ENCODE measurements around the gene ARHGEF16.

DNA sequence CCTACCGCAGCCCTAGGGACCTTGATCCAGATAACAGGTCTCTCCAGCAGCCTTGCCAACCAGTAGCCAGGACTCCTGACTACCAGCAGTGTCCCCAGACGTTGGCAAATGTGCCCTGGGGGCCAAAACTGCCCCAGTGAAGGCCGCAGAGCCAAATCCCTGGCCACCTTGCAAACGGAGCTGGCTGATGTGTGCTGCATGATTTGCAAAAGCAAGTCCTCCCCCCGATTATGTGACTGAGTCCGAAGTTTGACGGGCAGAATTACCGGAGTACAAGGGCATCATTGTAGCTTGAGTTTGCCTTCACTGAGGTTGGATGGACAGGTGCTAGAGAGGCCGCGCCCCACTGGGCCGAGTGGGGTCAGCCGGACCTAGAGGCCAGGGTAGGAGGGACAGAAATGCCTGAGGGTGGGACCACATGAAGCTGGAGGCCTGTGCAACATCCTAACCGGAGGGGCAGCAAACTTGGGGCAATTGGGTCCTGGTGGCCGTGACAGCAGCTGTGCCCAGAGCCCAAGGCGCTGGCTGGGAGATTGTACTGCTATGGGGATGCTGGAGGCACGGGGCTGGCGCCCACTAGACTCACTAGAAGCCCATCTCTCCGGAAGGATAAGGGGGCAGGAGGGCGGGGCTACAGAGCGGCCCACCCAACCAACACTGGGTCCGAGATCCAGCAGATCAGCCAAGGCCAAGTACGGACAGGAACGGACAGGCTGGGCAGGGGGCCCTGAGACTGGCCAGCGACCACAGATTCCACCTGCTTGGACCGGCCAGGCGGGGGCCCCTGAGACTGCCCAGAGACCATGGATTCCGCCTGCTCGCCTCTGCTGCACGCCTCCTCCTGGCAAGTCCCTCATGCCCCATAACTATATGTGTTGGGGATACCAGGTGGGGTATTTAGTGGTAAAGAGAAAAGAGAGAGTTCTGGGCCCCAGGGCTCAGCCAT, 2.8 kb downstream of the ARHGEF16 start:
- TF ChIP-seq CHD2 (IDR thresholded peaks at IDR 0.05; ENCODE audit: low read length, partially characterized antibody) = no peak
- TF ChIP-seq, protein P1, sequence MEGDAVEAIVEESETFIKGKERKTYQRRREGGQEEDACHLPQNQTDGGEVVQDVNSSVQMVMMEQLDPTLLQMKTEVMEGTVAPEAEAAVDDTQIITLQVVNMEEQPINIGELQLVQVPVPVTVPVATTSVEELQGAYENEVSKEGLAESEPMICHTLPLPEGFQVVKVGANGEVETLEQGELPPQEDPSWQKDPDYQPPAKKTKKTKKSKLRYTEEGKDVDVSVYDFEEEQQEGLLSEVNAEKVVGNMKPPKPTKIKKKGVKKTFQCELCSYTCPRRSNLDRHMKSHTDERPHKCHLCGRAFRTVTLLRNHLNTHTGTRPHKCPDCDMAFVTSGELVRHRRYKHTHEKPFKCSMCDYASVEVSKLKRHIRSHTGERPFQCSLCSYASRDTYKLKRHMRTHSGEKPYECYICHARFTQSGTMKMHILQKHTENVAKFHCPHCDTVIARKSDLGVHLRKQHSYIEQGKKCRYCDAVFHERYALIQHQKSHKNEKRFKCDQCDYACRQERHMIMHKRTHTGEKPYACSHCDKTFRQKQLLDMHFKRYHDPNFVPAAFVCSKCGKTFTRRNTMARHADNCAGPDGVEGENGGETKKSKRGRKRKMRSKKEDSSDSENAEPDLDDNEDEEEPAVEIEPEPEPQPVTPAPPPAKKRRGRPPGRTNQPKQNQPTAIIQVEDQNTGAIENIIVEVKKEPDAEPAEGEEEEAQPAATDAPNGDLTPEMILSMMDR (IDR thresholded peaks at IDR 0.05) = no peak
- no peak for TF ChIP-seq SIN3A (IDR thresholded peaks at IDR 0.05; ENCODE audit: borderline replicate concordance, low read depth, low read length)
- TF ChIP-seq EP300 (IDR thresholded peaks at IDR 0.05; ENCODE audit: borderline replicate concordance in 1 of 2, low read depth in 1 of 2, low read length in 1 of 2) = no peak
- TF ChIP-seq FOXJ3 (CRISPR knock-in tag; IDR thresholded peaks at IDR 0.05) = no peak
- TF ChIP-seq GABPA (IDR thresholded peaks at IDR 0.05; ENCODE audit: low read depth) = no peak
- TF ChIP-seq, protein P2, sequence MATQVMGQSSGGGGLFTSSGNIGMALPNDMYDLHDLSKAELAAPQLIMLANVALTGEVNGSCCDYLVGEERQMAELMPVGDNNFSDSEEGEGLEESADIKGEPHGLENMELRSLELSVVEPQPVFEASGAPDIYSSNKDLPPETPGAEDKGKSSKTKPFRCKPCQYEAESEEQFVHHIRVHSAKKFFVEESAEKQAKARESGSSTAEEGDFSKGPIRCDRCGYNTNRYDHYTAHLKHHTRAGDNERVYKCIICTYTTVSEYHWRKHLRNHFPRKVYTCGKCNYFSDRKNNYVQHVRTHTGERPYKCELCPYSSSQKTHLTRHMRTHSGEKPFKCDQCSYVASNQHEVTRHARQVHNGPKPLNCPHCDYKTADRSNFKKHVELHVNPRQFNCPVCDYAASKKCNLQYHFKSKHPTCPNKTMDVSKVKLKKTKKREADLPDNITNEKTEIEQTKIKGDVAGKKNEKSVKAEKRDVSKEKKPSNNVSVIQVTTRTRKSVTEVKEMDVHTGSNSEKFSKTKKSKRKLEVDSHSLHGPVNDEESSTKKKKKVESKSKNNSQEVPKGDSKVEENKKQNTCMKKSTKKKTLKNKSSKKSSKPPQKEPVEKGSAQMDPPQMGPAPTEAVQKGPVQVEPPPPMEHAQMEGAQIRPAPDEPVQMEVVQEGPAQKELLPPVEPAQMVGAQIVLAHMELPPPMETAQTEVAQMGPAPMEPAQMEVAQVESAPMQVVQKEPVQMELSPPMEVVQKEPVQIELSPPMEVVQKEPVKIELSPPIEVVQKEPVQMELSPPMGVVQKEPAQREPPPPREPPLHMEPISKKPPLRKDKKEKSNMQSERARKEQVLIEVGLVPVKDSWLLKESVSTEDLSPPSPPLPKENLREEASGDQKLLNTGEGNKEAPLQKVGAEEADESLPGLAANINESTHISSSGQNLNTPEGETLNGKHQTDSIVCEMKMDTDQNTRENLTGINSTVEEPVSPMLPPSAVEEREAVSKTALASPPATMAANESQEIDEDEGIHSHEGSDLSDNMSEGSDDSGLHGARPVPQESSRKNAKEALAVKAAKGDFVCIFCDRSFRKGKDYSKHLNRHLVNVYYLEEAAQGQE (IDR thresholded peaks at IDR 0.05; ENCODE audit: low read depth, low read length) = no peak
- TF ChIP-seq SMC3 (IDR thresholded peaks at IDR 0.05; ENCODE audit: low read depth, low read length) = no peak
- no peak for TF ChIP-seq MXI1 (IDR thresholded peaks at IDR 0.05; ENCODE audit: low read depth, low read length)
- TF ChIP-seq RFX5 (IDR thresholded peaks at IDR 0.05; ENCODE audit: low read length) = no peak
- TF ChIP-seq RAD21 (IDR thresholded peaks at IDR 0.05; ENCODE audit: low read length) = no peak
- no peak for TF ChIP-seq TAF1 (IDR thresholded peaks at IDR 0.05; ENCODE audit: borderline replicate concordance, low read depth, low read length)
- TF ChIP-seq FOXM1 (IDR thresholded peaks at IDR 0.05; ENCODE audit: low read depth) = no peak
- TF ChIP-seq, protein P3, sequence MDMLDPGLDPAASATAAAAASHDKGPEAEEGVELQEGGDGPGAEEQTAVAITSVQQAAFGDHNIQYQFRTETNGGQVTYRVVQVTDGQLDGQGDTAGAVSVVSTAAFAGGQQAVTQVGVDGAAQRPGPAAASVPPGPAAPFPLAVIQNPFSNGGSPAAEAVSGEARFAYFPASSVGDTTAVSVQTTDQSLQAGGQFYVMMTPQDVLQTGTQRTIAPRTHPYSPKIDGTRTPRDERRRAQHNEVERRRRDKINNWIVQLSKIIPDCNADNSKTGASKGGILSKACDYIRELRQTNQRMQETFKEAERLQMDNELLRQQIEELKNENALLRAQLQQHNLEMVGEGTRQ (IDR thresholded peaks at IDR 0.05; ENCODE audit: borderline replicate concordance, low read depth, low read length) = no peak

All from SK-N-SH (cell line).